ENCODE data around the gene GYS1. TPM values are rescaled to one million over a fixed set of nuclear protein-coding genes. Genes with fewer than 3 reads are reported as not detected.
A peak's percentile ranks its signal among the peaks of the same experiment; 100 is the strongest.

GYS1 gene
- total and polyA plus RNA-seq, 2 donors = 33.3 to 39.5 TPM

- WGBS = 90% methylated on average over 17 of the region's 17 CpGs
- H3K4me3 ChIP-seq (ENCODE audit: low read depth, low read length) = no peak overlapping the region
- DNase-seq (ENCODE audit: extremely low spot score) = no peak
- H3K36me3 ChIP-seq (ENCODE audit: insufficient read depth) = peaks cover 2% of the 10 kb centered on the region
- H3K4me1 ChIP-seq (ENCODE audit: insufficient read depth) = no peaks in the 10 kb centered on the region
- no peak overlapping the region for H3K27ac ChIP-seq (ENCODE audit: low read depth)
These were observed 18.1 kb upstream of the GYS1 start for GRCh38 chr19:49011194-49011593.

- DNase-seq (ENCODE audit: extremely low spot score) = no peak
- Histone ChIP-seq H3K4me3 (ENCODE audit: low read depth, low read length) (no peak overlapping the region), H3K27ac (ENCODE audit: low read depth) (no peak overlapping the region), H3K4me1 (ENCODE audit: insufficient read depth) (no peaks in the 10 kb centered on the region), H3K36me3 (ENCODE audit: insufficient read depth) (no peaks in the 10 kb centered on the region)
- 91% methylated on average over 18 of the region's 18 CpGs for WGBS
These were observed 17.3 kb upstream of the GYS1 start for GRCh38 chr19:49010453-49010852.

- no peak for DNase-seq (ENCODE audit: extremely low spot score)
- no peak overlapping the region for H3K4me3 ChIP-seq (ENCODE audit: low read depth, low read length)
- H3K36me3 ChIP-seq (ENCODE audit: insufficient read depth) = peaks cover 2% of the 10 kb centered on the region
- H3K4me1 ChIP-seq (ENCODE audit: insufficient read depth) = no peaks in the 10 kb centered on the region
- 96% methylated on average over 18 of the region's 18 CpGs for WGBS
- no peak overlapping the region for H3K27ac ChIP-seq (ENCODE audit: low read depth)
These were observed 16.7 kb upstream of the GYS1 start for GRCh38 chr19:49009828-49010227.

GRCh38 chr19:49006905-49007304 is 13.8 kb upstream of the GYS1 start:
- 97% methylated on average over 22 of the region's 22 CpGs for whole genome bisulfite sequencing
- Histone ChIP-seq H3K4me3 (ENCODE audit: low read depth, low read length) (no peak overlapping the region), H3K36me3 (ENCODE audit: insufficient read depth) (peaks cover 2% of the 10 kb centered on the region)

GRCh38 chr19:49004964-49005614 is 12.0 kb upstream of the GYS1 start:
- DNase-seq (ENCODE audit: extremely low spot score) = no peak
- no peak overlapping the region for H3K27ac ChIP-seq (ENCODE audit: low read depth)
- WGBS = 94% methylated on average over 7 of the region's 7 CpGs
- H3K36me3 ChIP-seq (ENCODE audit: insufficient read depth) = peaks cover 2% of the 10 kb centered on the region
- no peaks in the 10 kb centered on the region for H3K4me1 ChIP-seq (ENCODE audit: insufficient read depth)
- H3K4me3 ChIP-seq (ENCODE audit: low read depth, low read length) = no peak overlapping the region

More at GRCh38 chr19:49006905-49007304, 13.8 kb upstream of the GYS1 start:
- Histone ChIP-seq H3K4me1 (ENCODE audit: insufficient read depth) (no peaks in the 10 kb centered on the region), H3K27ac (ENCODE audit: low read depth) (no peak overlapping the region)
- no peak for DNase-seq (ENCODE audit: extremely low spot score)

GRCh38 chr19:49004133-49004532 is 11.0 kb upstream of the GYS1 start:
- H3K4me3 ChIP-seq (ENCODE audit: low read depth, low read length) = no peak overlapping the region
- no peak overlapping the region for H3K27ac ChIP-seq (ENCODE audit: low read depth)
- H3K4me1 ChIP-seq (ENCODE audit: insufficient read depth) = no peaks in the 10 kb centered on the region
- peaks cover 2% of the 10 kb centered on the region for H3K36me3 ChIP-seq (ENCODE audit: insufficient read depth)
- 98% methylated on average over 15 of the region's 15 CpGs for WGBS
- DNase-seq (ENCODE audit: extremely low spot score) = no peak

- Histone ChIP-seq H3K27ac (ENCODE audit: low read depth) (no peak overlapping the region), H3K4me3 (ENCODE audit: low read depth, low read length) (no peak overlapping the region), H3K36me3 (ENCODE audit: insufficient read depth) (no peaks in the 10 kb centered on the region), H3K4me1 (ENCODE audit: insufficient read depth) (no peaks in the 10 kb centered on the region)
- DNase-seq (ENCODE audit: extremely low spot score) = no peak
- 58% methylated on average over 16 of the region's 16 CpGs for WGBS
These were observed 6.6 kb upstream of the GYS1 start for GRCh38 chr19:48999481-49000325.

GRCh38 chr19:48997972-48998371 is 4.9 kb upstream of the GYS1 start:
- Histone ChIP-seq H3K4me1 (ENCODE audit: insufficient read depth) (no peaks in the 10 kb centered on the region), H3K27ac (ENCODE audit: low read depth) (no peak overlapping the region), H3K4me3 (ENCODE audit: low read depth, low read length) (no peak overlapping the region), H3K36me3 (ENCODE audit: insufficient read depth) (no peaks in the 10 kb centered on the region)
- WGBS = 79% methylated on average over 5 of the region's 5 CpGs
- DNase-seq (ENCODE audit: extremely low spot score) = no peak

GRCh38 chr19:48994035-48994386 is 902 bp upstream of the GYS1 start:
- no peak for DNase-seq (ENCODE audit: extremely low spot score)
- Histone ChIP-seq H3K36me3 (ENCODE audit: insufficient read depth) (no peaks in the 10 kb centered on the region), H3K27ac (ENCODE audit: low read depth) (peak overlapping the region; percentile 68), H3K4me1 (ENCODE audit: insufficient read depth) (peaks cover 3% of the 10 kb centered on the region), H3K4me3 (ENCODE audit: low read depth, low read length) (peak overlapping the region; percentile 49)
- WGBS = 1% methylated on average over 13 of the region's 13 CpGs

GRCh38 chr19:48992581-48993174 is 431 bp downstream of the GYS1 start:
- peak overlapping the region; percentile 86 for H3K27ac ChIP-seq (ENCODE audit: low read depth)
- DNase-seq (ENCODE audit: extremely low spot score) = no peak
- H3K36me3 ChIP-seq (ENCODE audit: insufficient read depth) = no peaks in the 10 kb centered on the region
- peaks cover 3% of the 10 kb centered on the region for H3K4me1 ChIP-seq (ENCODE audit: insufficient read depth)
- WGBS = under 1% methylated on average over 20 of the region's 20 CpGs
- H3K4me3 ChIP-seq (ENCODE audit: low read depth, low read length) = peak overlapping the region; percentile 58

GRCh38 chr19:48991873-48992580 is 1.1 kb downstream of the GYS1 start:
- Histone ChIP-seq H3K4me1 (ENCODE audit: insufficient read depth) (peaks cover 3% of the 10 kb centered on the region), H3K36me3 (ENCODE audit: insufficient read depth) (no peaks in the 10 kb centered on the region), H3K27ac (ENCODE audit: low read depth) (peak overlapping the region; percentile 86), H3K4me3 (ENCODE audit: low read depth, low read length) (peak overlapping the region; percentile 58)
- 13% methylated on average over 8 of the region's 8 CpGs for WGBS
- DNase-seq (ENCODE audit: extremely low spot score) = no peak

GRCh38 chr19:48991011-48991609 is 2.0 kb downstream of the GYS1 start:
- WGBS = 84% methylated on average over 22 of the region's 22 CpGs
- Histone ChIP-seq H3K36me3 (ENCODE audit: insufficient read depth) (no peaks in the 10 kb centered on the region), H3K27ac (ENCODE audit: low read depth) (no peak overlapping the region), H3K4me3 (ENCODE audit: low read depth, low read length) (no peak overlapping the region), H3K4me1 (ENCODE audit: insufficient read depth) (peaks cover 3% of the 10 kb centered on the region)
- DNase-seq (ENCODE audit: extremely low spot score) = no peak

GRCh38 chr19:48990400-48990799 is 2.7 kb downstream of the GYS1 start:
- Histone ChIP-seq H3K36me3 (ENCODE audit: insufficient read depth) (no peaks in the 10 kb centered on the region), H3K4me1 (ENCODE audit: insufficient read depth) (peaks cover 3% of the 10 kb centered on the region), H3K4me3 (ENCODE audit: low read depth, low read length) (no peak overlapping the region), H3K27ac (ENCODE audit: low read depth) (no peak overlapping the region)
- no peak for DNase-seq (ENCODE audit: extremely low spot score)
- WGBS = 77% methylated on average over 4 of the region's 4 CpGs
